Measurements from ENCODE around the gene C16orf87.

The C16orf87 gene

DNA sequence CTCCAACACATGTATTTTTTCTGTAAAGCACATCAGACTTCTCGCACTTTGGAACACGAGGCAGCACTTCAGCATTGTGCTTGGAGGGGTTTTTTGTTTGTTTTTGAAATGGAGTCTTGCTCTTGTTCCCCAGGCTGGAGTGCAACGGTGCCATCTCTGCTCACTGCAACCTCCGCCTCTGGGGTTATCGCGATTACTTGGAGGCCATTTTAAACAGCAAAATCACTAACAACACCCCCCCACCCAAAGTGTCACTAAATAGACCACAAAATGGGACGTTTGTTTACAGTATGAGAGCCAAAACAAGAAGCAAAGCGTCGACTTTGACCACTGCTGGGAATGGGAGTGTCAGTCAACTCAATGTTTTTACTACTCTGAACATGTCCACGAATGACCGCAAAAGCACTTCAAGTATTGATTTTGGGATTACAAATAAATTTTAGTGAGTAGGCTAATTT is 9.0 kb upstream of the C16orf87 start:
- no peak overlapping the region for H3K4me3 ChIP-seq (ENCODE audit: low read length)
- no peak for DNase-seq (ENCODE audit: low read depth)
- TF ChIP-seq, protein P1, sequence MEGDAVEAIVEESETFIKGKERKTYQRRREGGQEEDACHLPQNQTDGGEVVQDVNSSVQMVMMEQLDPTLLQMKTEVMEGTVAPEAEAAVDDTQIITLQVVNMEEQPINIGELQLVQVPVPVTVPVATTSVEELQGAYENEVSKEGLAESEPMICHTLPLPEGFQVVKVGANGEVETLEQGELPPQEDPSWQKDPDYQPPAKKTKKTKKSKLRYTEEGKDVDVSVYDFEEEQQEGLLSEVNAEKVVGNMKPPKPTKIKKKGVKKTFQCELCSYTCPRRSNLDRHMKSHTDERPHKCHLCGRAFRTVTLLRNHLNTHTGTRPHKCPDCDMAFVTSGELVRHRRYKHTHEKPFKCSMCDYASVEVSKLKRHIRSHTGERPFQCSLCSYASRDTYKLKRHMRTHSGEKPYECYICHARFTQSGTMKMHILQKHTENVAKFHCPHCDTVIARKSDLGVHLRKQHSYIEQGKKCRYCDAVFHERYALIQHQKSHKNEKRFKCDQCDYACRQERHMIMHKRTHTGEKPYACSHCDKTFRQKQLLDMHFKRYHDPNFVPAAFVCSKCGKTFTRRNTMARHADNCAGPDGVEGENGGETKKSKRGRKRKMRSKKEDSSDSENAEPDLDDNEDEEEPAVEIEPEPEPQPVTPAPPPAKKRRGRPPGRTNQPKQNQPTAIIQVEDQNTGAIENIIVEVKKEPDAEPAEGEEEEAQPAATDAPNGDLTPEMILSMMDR (conservative IDR thresholded peaks at IDR 0.05; ENCODE audit: low read length) = no peak

DNA sequence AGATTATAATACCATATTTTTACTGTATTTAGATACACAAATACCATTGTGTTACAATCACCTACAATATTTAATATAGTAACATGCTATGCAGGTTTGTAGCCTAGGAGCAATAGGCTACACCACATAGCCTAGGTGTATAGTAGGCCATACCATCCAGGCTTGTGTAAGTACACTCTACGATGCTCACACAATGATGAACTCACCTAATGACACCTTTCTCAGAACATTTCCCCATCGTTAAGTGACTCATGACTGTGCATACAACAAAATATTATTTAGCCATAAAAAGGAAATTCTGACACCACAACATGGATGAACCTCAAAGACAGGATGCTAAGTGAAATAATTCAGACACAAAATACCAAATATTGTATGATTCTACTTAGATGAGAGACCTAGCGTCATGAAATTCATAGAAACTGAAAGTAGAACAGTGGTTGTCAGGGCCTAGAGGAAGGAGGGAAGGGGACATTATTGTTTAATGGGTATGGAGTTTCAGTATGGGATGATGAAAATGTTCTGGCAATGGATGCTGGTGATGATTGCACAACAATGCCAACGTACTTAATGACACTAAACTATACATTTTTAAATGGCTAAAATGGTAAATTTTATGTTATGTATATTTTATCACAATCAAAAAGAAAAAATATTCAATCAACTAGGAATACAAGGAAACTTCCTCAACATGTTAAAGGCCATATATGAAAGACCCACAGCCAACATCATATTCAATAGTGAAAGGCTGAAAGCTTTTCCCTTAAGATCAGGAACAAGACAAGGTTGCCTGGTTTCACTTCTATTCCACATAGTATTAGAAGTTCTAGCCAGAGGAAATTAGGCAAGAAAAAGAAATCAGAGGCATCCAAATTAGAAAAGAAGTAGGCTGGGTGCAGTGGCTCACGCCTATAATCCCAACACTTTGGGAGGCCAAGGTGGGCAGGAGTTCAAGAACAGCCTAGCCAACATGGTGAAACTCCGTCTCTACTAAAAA is 5.9 kb upstream of the C16orf87 start:
- no peak for DNase-seq (ENCODE audit: low read depth)
- TF ChIP-seq, protein P1 (conservative IDR thresholded peaks at IDR 0.05; ENCODE audit: low read length) = no peak

DNA sequence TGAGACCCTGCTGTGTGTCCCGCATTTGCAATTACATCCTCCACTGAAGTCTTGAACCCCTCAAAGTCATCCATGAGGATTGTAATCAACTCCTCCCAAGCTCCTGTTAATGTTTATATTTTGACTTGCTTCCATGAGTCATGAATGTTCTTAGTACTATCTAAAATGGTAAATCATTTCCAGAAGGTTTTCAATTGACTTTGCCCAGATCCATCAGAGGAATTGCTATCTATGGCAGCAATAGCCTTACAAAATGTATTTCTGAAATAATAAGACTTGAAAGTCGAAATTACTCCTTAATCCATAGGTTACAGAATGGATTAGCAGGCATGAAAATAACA is 2.5 kb upstream of the C16orf87 start:
- TF ChIP-seq, protein P1 (conservative IDR thresholded peaks at IDR 0.05; ENCODE audit: low read length) = no peak
- no peak overlapping the region for H3K4me3 ChIP-seq (ENCODE audit: low read length)
- no peak for DNase-seq (ENCODE audit: low read depth)

More for the DNA sequence above, 5.9 kb upstream of the C16orf87 start:
- no peak overlapping the region for H3K4me3 ChIP-seq (ENCODE audit: low read length)

DNA sequence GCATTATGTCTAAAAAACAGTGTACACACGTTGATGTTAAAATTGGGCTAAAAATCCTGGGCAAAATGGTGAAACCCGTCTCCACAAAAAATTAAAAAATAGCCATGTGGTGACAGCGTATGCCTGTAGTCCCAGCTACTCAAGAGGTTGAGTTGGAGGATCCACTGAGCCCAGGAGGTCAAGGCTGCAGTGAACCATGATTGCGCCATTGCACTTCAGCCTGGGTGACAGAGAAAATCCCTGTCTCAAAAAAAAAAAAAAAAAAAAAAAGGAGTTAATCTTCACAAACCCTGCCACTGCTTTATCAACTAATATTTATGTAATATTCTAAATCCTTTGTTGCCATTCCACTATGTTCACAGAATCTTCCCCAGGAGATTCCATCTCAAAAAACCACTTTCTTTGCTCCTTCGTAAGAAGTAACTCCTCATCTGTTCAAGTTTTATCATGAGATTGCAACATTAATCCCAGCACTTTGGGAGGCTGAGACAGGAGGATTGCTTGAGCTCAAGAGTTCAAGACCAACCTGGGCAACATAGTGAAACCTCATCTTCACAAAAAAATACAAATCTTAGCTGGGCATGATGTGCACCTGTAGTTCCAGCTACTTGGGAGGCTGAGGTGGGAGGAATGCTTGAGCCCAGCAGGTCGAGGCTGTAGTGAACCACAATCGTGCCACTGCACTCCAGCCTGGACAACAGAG is 1.9 kb upstream of the C16orf87 start:
- no peak overlapping the region for H3K4me3 ChIP-seq (ENCODE audit: low read length)
- TF ChIP-seq, protein P1 (conservative IDR thresholded peaks at IDR 0.05; ENCODE audit: low read length) = no peak
- no peak for DNase-seq (ENCODE audit: low read depth)

- H3K4me3 ChIP-seq (ENCODE audit: low read length) = peak overlapping the region; percentile 78
- TF ChIP-seq, protein P1 (conservative IDR thresholded peaks at IDR 0.05; ENCODE audit: low read length) = no peak
- peak; percentile 6 for DNase-seq (ENCODE audit: low read depth)
These were observed 521 bp downstream of the C16orf87 start for GRCh38 chr16:46830417-46830901.

- TF ChIP-seq, protein P1 (conservative IDR thresholded peaks at IDR 0.05; ENCODE audit: low read length) = no peak
- no peak for DNase-seq (ENCODE audit: low read depth)
- no peak overlapping the region for H3K4me3 ChIP-seq (ENCODE audit: low read length)
These were observed 2.0 kb downstream of the C16orf87 start for GRCh38 chr16:46828943-46829342.
